ENCODE data around the gene CRIP2. TPM values are rescaled to one million over a fixed set of nuclear protein-coding genes. Genes with fewer than 3 reads are reported as not detected.

Gene CRIP2
- total and polyA plus RNA-seq, 2 of the 13 experiments (the other 11 are each of a cell fraction or from before 2014, with no cell fraction given), result 31.6 to 37.9 TPM

DNA sequence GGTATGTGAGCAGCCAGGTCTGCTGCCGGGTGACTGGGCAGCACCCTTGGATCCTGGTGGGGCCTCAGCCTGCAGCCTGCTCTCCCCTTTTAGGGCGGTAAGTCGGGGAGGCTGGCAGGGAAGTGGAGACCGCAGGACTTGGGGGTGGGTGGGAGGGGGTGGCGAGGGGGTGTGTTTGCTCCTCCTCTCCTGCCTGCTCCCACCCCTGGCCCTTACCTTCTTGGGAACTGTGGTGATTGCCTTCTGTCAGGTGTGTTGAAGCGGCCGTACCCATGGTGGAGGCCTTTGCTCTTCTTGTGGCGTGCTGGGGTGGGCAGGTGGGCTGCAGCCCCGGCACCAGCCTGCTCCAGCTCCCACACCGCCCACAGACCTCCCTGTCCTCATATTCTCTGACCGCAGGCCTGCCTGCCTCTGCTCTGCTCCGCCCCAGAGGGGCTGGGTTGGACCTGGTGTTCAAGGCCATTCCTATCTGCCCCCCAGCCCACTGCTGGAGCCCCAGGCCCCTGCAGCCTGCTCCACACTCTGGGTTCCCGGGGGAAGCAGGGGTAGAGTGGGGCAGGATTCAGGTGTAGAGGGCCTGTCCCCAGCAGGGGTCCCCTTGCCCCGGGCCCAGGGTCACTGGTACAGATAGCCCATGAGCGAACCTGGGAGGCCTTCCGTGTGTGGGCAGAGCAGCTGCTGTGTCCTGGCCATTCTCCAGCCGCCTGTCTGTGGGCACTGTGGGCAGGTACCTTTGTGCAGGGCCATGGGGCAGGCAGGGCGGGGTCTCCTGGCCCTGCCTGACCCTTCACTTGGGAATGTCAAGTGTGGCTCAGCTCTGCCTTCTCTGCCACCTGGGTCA lies 21.6 kb downstream of the CRIP2 start (continued):
- TF ChIP-seq, protein P1, sequence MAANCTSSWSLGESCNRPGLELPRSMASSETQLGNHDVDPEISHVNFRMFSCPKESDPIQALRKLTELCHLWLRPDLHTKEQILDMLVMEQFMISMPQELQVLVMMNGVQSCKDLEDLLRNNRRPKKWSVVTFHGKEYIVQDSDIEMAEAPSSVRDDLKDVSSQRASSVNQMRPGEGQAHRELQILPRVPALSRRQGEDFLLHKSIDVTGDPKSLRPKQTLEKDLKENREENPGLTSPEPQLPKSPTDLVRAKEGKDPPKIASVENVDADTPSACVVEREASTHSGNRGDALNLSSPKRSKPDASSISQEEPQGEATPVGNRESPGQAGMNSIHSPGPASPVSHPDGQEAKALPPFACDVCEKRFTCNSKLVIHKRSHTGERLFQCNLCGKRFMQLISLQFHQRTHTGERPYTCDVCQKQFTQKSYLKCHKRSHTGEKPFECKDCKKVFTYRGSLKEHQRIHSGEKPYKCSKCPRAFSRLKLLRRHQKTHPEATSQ (CRISPR knock-in tag; IDR thresholded peaks at IDR 0.05; ENCODE audit: borderline replicate concordance), result no peak
- TF ChIP-seq, protein P2, sequence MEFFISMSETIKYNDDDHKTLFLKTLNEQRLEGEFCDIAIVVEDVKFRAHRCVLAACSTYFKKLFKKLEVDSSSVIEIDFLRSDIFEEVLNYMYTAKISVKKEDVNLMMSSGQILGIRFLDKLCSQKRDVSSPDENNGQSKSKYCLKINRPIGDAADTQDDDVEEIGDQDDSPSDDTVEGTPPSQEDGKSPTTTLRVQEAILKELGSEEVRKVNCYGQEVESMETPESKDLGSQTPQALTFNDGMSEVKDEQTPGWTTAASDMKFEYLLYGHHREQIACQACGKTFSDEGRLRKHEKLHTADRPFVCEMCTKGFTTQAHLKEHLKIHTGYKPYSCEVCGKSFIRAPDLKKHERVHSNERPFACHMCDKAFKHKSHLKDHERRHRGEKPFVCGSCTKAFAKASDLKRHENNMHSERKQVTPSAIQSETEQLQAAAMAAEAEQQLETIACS (CRISPR knock-in tag; IDR thresholded peaks at IDR 0.05), result no peak; the same call in 1 of the 2 replicates
- TF ChIP-seq ZNF841 (CRISPR knock-in tag; IDR thresholded peaks at IDR 0.05; ENCODE audit: borderline replicate concordance) (no peak), ZNF3 (CRISPR knock-in tag; IDR thresholded peaks at IDR 0.05) (no peak), SMARCC2 (IDR thresholded peaks at IDR 0.05) (no peak), SALL2 (CRISPR knock-in tag; IDR thresholded peaks at IDR 0.05) (no peak), NBN (conservative IDR thresholded peaks at IDR 0.05) (no peak), ZNF275 (CRISPR knock-in tag; IDR thresholded peaks at IDR 0.05; ENCODE audit: borderline replicate concordance) (no peak), RFXAP (CRISPR knock-in tag; IDR thresholded peaks at IDR 0.05; ENCODE audit: borderline replicate concordance) (peak; percentile 17; the same call in 1 of the 2 replicates), ZNF839 (CRISPR knock-in tag; IDR thresholded peaks at IDR 0.05; ENCODE audit: borderline replicate concordance) (no peak)
- TF ChIP-seq, protein P3, sequence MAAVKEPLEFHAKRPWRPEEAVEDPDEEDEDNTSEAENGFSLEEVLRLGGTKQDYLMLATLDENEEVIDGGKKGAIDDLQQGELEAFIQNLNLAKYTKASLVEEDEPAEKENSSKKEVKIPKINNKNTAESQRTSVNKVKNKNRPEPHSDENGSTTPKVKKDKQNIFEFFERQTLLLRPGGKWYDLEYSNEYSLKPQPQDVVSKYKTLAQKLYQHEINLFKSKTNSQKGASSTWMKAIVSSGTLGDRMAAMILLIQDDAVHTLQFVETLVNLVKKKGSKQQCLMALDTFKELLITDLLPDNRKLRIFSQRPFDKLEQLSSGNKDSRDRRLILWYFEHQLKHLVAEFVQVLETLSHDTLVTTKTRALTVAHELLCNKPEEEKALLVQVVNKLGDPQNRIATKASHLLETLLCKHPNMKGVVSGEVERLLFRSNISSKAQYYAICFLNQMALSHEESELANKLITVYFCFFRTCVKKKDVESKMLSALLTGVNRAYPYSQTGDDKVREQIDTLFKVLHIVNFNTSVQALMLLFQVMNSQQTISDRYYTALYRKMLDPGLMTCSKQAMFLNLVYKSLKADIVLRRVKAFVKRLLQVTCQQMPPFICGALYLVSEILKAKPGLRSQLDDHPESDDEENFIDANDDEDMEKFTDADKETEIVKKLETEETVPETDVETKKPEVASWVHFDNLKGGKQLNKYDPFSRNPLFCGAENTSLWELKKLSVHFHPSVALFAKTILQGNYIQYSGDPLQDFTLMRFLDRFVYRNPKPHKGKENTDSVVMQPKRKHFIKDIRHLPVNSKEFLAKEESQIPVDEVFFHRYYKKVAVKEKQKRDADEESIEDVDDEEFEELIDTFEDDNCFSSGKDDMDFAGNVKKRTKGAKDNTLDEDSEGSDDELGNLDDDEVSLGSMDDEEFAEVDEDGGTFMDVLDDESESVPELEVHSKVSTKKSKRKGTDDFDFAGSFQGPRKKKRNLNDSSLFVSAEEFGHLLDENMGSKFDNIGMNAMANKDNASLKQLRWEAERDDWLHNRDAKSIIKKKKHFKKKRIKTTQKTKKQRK (IDR thresholded peaks at IDR 0.05; ENCODE audit: low read length), result no peak
- TF ChIP-seq, protein P4, sequence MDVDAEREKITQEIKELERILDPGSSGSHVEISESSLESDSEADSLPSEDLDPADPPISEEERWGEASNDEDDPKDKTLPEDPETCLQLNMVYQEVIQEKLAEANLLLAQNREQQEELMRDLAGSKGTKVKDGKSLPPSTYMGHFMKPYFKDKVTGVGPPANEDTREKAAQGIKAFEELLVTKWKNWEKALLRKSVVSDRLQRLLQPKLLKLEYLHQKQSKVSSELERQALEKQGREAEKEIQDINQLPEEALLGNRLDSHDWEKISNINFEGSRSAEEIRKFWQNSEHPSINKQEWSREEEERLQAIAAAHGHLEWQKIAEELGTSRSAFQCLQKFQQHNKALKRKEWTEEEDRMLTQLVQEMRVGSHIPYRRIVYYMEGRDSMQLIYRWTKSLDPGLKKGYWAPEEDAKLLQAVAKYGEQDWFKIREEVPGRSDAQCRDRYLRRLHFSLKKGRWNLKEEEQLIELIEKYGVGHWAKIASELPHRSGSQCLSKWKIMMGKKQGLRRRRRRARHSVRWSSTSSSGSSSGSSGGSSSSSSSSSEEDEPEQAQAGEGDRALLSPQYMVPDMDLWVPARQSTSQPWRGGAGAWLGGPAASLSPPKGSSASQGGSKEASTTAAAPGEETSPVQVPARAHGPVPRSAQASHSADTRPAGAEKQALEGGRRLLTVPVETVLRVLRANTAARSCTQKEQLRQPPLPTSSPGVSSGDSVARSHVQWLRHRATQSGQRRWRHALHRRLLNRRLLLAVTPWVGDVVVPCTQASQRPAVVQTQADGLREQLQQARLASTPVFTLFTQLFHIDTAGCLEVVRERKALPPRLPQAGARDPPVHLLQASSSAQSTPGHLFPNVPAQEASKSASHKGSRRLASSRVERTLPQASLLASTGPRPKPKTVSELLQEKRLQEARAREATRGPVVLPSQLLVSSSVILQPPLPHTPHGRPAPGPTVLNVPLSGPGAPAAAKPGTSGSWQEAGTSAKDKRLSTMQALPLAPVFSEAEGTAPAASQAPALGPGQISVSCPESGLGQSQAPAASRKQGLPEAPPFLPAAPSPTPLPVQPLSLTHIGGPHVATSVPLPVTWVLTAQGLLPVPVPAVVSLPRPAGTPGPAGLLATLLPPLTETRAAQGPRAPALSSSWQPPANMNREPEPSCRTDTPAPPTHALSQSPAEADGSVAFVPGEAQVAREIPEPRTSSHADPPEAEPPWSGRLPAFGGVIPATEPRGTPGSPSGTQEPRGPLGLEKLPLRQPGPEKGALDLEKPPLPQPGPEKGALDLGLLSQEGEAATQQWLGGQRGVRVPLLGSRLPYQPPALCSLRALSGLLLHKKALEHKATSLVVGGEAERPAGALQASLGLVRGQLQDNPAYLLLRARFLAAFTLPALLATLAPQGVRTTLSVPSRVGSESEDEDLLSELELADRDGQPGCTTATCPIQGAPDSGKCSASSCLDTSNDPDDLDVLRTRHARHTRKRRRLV (CRISPR knock-in tag; IDR thresholded peaks at IDR 0.05), result no peak

Measured in HepG2 (cell line).